Measurements from ENCODE around the gene CRABP1.

CRABP1 gene

DNA sequence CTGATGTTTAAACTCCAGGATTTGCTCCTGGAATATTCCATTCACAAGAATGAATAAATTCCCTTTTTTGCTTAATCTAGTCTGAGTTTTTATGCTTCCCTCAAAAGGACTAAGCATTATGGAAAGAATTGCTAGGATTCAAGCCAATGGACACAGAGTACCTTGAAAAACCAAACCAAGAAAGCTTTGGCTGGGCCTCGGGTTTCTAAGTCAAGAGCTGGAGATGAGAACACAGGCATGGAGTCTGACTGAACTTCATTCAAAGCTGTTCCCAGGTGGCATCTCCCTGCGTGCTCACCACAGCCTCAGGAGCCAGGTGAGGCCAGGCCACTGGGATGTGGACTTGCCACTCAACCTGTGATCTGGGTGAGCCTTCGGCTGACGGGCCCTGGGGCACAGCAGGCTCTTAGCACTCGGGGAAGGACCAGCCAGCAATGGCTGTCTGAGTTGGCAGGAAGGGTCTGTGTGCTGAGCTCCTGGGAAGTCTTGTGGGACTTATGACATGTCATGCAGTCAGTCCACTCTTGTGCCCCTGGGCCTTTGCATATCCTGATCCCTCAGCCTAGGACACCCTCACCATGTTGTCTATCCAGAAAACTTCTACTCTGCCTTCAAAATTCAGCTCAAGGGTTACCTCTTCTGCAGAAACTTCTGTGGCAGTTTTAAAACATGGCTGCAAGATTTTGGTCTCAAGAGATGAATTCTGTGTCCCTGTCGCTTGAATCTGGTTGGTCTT, 21.8 kb downstream of the CRABP1 start:
- in situ Hi-C loops (cut with MboI; ENCODE audit: low pct_unique_long_range_greater_than_20kb, low sequenced_read_pairs, unreplicated experiment): no loop called here
- no peak for DNase-seq (ENCODE audit: low spot score)
- TF ChIP-seq, protein P1, sequence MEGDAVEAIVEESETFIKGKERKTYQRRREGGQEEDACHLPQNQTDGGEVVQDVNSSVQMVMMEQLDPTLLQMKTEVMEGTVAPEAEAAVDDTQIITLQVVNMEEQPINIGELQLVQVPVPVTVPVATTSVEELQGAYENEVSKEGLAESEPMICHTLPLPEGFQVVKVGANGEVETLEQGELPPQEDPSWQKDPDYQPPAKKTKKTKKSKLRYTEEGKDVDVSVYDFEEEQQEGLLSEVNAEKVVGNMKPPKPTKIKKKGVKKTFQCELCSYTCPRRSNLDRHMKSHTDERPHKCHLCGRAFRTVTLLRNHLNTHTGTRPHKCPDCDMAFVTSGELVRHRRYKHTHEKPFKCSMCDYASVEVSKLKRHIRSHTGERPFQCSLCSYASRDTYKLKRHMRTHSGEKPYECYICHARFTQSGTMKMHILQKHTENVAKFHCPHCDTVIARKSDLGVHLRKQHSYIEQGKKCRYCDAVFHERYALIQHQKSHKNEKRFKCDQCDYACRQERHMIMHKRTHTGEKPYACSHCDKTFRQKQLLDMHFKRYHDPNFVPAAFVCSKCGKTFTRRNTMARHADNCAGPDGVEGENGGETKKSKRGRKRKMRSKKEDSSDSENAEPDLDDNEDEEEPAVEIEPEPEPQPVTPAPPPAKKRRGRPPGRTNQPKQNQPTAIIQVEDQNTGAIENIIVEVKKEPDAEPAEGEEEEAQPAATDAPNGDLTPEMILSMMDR (IDR thresholded peaks at IDR 0.05; ENCODE audit: extremely low read depth, insufficient read depth, missing control alignments): no peak

DNA sequence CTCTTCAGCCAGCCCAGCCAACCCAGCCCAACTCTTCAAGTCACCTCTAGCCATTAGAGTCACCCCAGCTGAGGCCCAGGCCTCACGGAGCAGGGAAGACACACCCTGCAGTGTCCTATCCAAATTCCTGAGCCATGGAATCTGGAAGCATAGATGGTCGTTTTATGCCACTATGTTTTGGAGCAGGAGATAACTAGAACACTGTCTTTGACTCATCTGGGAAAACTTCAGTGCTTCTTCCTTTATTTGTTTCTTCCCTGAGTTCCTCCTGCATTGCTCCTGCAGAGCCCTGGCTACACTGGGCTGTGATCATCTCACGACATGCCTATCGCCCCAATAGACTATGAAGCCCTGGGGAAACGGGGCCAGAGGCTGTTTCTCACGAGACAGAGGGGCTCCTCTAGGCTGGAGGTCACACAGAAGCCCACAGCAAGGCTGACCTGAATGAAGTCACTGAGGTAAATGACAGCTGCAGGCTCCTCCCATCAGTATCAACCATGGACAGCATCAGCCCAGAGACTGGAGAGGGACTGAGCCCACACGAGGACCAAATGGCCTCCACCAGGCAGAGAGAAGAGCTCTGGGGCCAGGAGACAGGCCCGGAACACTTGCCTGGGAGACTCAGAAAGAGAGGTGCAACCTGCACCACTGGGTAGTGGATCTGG, 22.7 kb downstream of the CRABP1 start:
- DNase-seq (ENCODE audit: low spot score): no peak
- in situ Hi-C loops (cut with MboI; ENCODE audit: low pct_unique_long_range_greater_than_20kb, low sequenced_read_pairs, unreplicated experiment): no loop called here
- TF ChIP-seq, protein P1 (IDR thresholded peaks at IDR 0.05; ENCODE audit: extremely low read depth, insufficient read depth, missing control alignments): no peak

DNA sequence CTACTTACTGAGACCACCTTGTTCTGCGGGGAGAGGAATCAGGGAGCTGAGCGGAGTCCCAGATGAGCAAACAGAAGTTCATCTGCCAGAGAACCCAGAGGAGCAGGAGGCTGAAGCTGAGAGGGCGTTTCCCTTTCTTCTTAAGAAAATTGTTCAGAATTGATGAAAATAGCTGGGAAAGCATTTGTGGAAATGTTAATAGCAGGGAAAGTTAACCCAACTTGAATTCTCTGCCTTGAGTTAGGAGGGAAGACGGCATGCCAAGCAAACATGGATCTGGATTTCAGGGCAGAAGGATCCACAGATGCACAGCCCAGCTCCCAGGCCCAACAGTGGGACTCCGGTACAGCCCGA, 23.2 kb downstream of the CRABP1 start:
- in situ Hi-C loops (cut with MboI; ENCODE audit: low pct_unique_long_range_greater_than_20kb, low sequenced_read_pairs, unreplicated experiment): no loop called here
- DNase-seq (ENCODE audit: low spot score): no peak
- TF ChIP-seq, protein P1 (IDR thresholded peaks at IDR 0.05; ENCODE audit: extremely low read depth, insufficient read depth, missing control alignments): no peak

- in situ Hi-C loops (cut with MboI; ENCODE audit: low pct_unique_long_range_greater_than_20kb, low sequenced_read_pairs, unreplicated experiment): no loop called here
- no peak for DNase-seq (ENCODE audit: low spot score)
- TF ChIP-seq, protein P1 (IDR thresholded peaks at IDR 0.05; ENCODE audit: extremely low read depth, insufficient read depth, missing control alignments): no peak
Measured at GRCh38 chr15:78364233-78364632, 24.1 kb downstream of the CRABP1 start.

DNA sequence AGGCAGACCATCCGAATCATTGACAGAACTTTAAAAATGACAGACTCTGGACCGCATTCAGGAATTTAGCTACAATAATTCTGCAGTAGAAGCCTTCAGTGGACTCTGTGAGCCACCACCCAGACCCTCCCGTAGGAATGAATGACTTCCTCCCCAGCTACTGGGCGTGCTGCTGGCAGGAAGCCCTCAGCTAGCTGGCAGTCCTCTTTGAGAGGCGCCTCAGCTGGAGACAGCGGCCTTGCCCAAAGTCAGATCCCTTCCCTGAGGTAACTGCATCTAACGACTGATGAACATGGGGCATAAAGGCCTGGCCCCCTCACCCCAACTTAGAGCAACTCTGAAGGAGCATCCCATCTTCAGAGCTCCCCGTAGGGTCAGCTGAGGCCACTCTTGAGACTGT, 25.8 kb downstream of the CRABP1 start:
- no peak for DNase-seq (ENCODE audit: low spot score)
- in situ Hi-C loops (cut with MboI; ENCODE audit: low pct_unique_long_range_greater_than_20kb, low sequenced_read_pairs, unreplicated experiment): no loop called here
- TF ChIP-seq, protein P1 (IDR thresholded peaks at IDR 0.05; ENCODE audit: extremely low read depth, insufficient read depth, missing control alignments): no peak

GRCh38 chr15:78366342-78366741, 26.2 kb downstream of the CRABP1 start:
- in situ Hi-C loops (cut with MboI; ENCODE audit: low pct_unique_long_range_greater_than_20kb, low sequenced_read_pairs, unreplicated experiment): no loop called here
- DNase-seq (ENCODE audit: low spot score): no peak
- TF ChIP-seq, protein P1 (IDR thresholded peaks at IDR 0.05; ENCODE audit: extremely low read depth, insufficient read depth, missing control alignments): no peak
